Brain microvascular endothelial cell (primary cell): Measurements from ENCODE around the gene FAM240B.

Experiments used
- DNase-seq: peaks from one replicate; pipeline ENCODE4 v3.0.0-alpha.2; 2020
- H3K27ac ChIP-seq: fragments of 250-450 bp; sonication (Bioruptor Pico); 2 replicates; pipeline ENCODE4 v1.5.1; 2020; ENCODE audit warnings: mild to moderate bottlenecking, moderate library complexity
- H3K27me3 ChIP-seq: fragments of 250-450 bp; sonication (Bioruptor Pico); replicated peaks from 2 replicates; pipeline ENCODE4 v1.5.1; 2020; ENCODE audit warnings: mild to moderate bottlenecking
- H3K36me3 ChIP-seq: fragments of 250-450 bp; sonication (Bioruptor Pico); replicated peaks from 2 replicates; pipeline ENCODE4 v1.5.1; 2020; ENCODE audit warnings: mild to moderate bottlenecking
- H3K4me3 ChIP-seq: 2 replicates; pipeline ENCODE4 v1.5.1; 2011; ENCODE audit warnings: low read depth, mild to moderate bottlenecking, control low read depth, low read length, moderate library complexity
- CTCF ChIP-seq: IDR thresholded peaks from 2 replicates; pipeline ENCODE4 v1.5.1; 2011; ENCODE audit warnings: low read depth, mild to moderate bottlenecking, moderate library complexity, low read length, control low read depth, inconsistent platforms; ENCODE audit errors: missing control alignments
- in situ Hi-C: cut with HindIII; loops from 2 replicates; pipeline ENCODE4 v1.10.0; 2017; ENCODE audit warnings: low sequenced_read_pairs, low pct_ligation_motif_present

The FAM240B gene

DNA sequence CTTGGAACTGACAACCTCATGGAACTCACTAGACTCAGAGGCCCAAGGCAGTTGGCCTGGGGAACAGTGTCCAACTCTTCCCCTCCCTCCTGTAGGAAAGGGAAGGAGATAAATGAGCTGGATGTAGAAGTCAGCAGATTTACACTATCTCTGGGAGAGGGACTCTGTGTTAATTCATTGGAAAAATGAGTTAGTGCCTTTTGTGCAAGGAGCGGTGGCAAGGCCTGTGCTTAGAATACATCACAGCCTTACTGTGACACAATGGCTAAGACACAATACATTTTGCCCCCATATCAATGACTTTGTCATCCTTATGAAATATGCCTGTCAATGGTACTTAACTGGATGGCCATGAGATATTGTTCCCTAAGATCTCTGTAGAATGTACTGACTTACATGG lies 28.0 kb upstream of the FAM240B start:
- TF ChIP-seq CTCF = no peak
- H3K4me3 ChIP-seq = no peak overlapping the region
- H3K36me3 ChIP-seq = no peaks in the 10 kb centered on the region
- in situ Hi-C loops = no loop called here
- no peak for DNase-seq
- no peak overlapping the region for H3K27ac ChIP-seq
- no peaks in the 10 kb centered on the region for H3K27me3 ChIP-seq

- in situ Hi-C loops = no loop called here
Measured at GRCh38 chr9:38747067-38747466, 27.1 kb upstream of the FAM240B start.

GRCh38 chr9:38746303-38746702 lies 26.4 kb upstream of the FAM240B start:
- Histone ChIP-seq H3K4me3 (no peak overlapping the region), H3K36me3 (no peaks in the 10 kb centered on the region), H3K27me3 (no peaks in the 10 kb centered on the region), H3K27ac (no peak overlapping the region)
- no peak for DNase-seq
- in situ Hi-C loops = no loop called here
- no peak for TF ChIP-seq CTCF

More at GRCh38 chr9:38747067-38747466, 27.1 kb upstream of the FAM240B start:
- Histone ChIP-seq H3K4me3 (no peak overlapping the region), H3K36me3 (no peaks in the 10 kb centered on the region), H3K27me3 (no peaks in the 10 kb centered on the region), H3K27ac (no peak overlapping the region)
- DNase-seq = no peak
- no peak for TF ChIP-seq CTCF

- no peak for TF ChIP-seq CTCF
- Histone ChIP-seq H3K4me3 (no peak overlapping the region), H3K27me3 (no peaks in the 10 kb centered on the region), H3K27ac (no peak overlapping the region), H3K36me3 (no peaks in the 10 kb centered on the region)
- in situ Hi-C loops = no loop called here
- DNase-seq = no peak
Measured at GRCh38 chr9:38744484-38744883, 24.6 kb upstream of the FAM240B start.

GRCh38 chr9:38737246-38737645 lies 17.3 kb upstream of the FAM240B start:
- no peak for TF ChIP-seq CTCF
- no peaks in the 10 kb centered on the region for H3K27me3 ChIP-seq
- H3K36me3 ChIP-seq = no peaks in the 10 kb centered on the region
- H3K4me3 ChIP-seq = no peak overlapping the region
- H3K27ac ChIP-seq = no peak overlapping the region
- in situ Hi-C loops = no loop called here
- DNase-seq = no peak

DNA sequence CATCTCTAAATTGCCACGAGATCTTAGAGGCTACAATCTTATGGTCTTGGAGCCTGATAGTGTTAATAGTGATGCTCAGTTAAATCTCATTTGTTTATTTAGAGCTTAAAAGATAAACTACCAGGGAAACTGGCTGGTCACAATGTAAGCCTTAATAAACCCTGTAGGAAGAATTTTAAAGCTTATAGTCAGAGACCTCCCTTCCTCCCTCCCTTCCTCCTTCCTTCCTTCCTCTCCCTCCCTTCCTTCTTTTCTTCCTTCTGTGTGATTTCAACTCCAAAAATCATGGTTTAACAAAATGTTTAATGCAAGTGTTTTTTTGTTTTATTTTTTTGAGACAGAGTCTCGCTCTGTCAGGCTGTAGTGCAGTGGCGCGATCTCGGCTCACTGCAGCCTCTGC lies 14.9 kb upstream of the FAM240B start:
- in situ Hi-C loops = no loop called here
- DNase-seq = no peak
- Histone ChIP-seq H3K36me3 (no peaks in the 10 kb centered on the region), H3K27me3 (no peaks in the 10 kb centered on the region), H3K4me3 (no peak overlapping the region), H3K27ac (no peak overlapping the region)
- TF ChIP-seq CTCF = no peak
